Fibroblast of the aortic adventitia (primary cell): ENCODE measurements around the gene ZCWPW1. TPM values are rescaled to one million over a fixed set of nuclear protein-coding genes. Genes with fewer than 3 reads are reported as not detected.

Source experiments
- DNase-seq: peaks from one replicate; pipeline ENCODE4 v3.0.0-alpha.2; 2010; ENCODE audit warnings: low read depth
- H3K4me3 ChIP-seq: 2 replicates; pipeline ENCODE4 v1.5.1; 2011; ENCODE audit warnings: low read depth, mild to moderate bottlenecking, control low read depth, low read length, moderate library complexity
- CTCF ChIP-seq: IDR thresholded peaks from 2 replicates; pipeline ENCODE4 v1.5.1; 2011; ENCODE audit warnings: mild to moderate bottlenecking, low read length, control low read depth, inconsistent platforms; ENCODE audit not compliant: insufficient read depth
- total RNA-seq: library from RNA; depleted of rRNA; stranded (reverse); fragments of >200 nt; gene quantifications from 2 replicates; pipeline ENCODE4 v1.2.3, GENCODE V29; 2012; ENCODE audit warnings: low replicate concordance

ZCWPW1 gene
- total RNA-seq, 1 donor: 2.4 TPM

GRCh38 chr7:100434297-100435144, 6.0 kb upstream of the ZCWPW1 start:
- TF ChIP-seq CTCF: no peak
- peak overlapping the region; percentile 89 for H3K4me3 ChIP-seq
- DNase-seq: no peak

GRCh38 chr7:100433592-100434296, 5.2 kb upstream of the ZCWPW1 start:
- no peak overlapping the region for H3K4me3 ChIP-seq
- DNase-seq: no peak
- no peak for TF ChIP-seq CTCF

- H3K4me3 ChIP-seq: no peak overlapping the region
- TF ChIP-seq CTCF: no peak
- DNase-seq: no peak
Observed at GRCh38 chr7:100433276-100433591, 4.7 kb upstream of the ZCWPW1 start.

GRCh38 chr7:100432621-100433275, 4.2 kb upstream of the ZCWPW1 start:
- DNase-seq: no peak
- no peak overlapping the region for H3K4me3 ChIP-seq
- TF ChIP-seq CTCF: no peak

GRCh38 chr7:100432053-100432452, 3.5 kb upstream of the ZCWPW1 start:
- no peak for DNase-seq
- no peak for TF ChIP-seq CTCF
- H3K4me3 ChIP-seq: peak overlapping the region; percentile 25

- H3K4me3 ChIP-seq: peak overlapping the region; percentile 83
- DNase-seq: no peak
- TF ChIP-seq CTCF: no peak
Observed at GRCh38 chr7:100431286-100431735, 2.8 kb upstream of the ZCWPW1 start.
